Spleen (tissue), 11 donors: ENCODE measurements around the gene MRPL57. TPM values are rescaled to one million over a fixed set of nuclear protein-coding genes. Genes with fewer than 3 reads are reported as not detected.
A peak's percentile ranks its signal among the peaks of the same experiment; 100 is the strongest.
"Not testable (repeated sequence)": the region's sequence is repeated elsewhere in the genome, so short reads cannot be mapped to it uniquely, and the experiment has no call there.

Source experiments
- DNase-seq: peaks from one replicate; pipeline ENCODE4 v3.0.0-alpha.2; 2020
- H3K27ac ChIP-seq, 8 donors: fragments of 200-600 bp; sonication (generic) in 7 of 8; 1 replicate in 4 of 8; 2 replicates in 4 of 8; pipeline versions ENCODE4 v1.5.0 to v1.8.0; 2016 to 2021; ENCODE audit warnings: inconsistent platforms in 4 of 8, mild to moderate bottlenecking in 4 of 8, moderate library complexity in 1 of 8
- H3K27me3 ChIP-seq, 7 donors: fragments of 200-600 bp; sonication (generic) in 6 of 7; replicated peaks in 1 of 7; 1 replicate in 4 of 7; 2 replicates in 3 of 7; pipeline versions ENCODE4 v1.5.0 to v1.8.0; 2016 to 2021; ENCODE audit warnings: inconsistent platforms in 3 of 7, mild to moderate bottlenecking in 1 of 7
- H3K36me3 ChIP-seq, 6 donors: fragments of 200-600 bp; sonication (generic) in 5 of 6; 1 replicate in 4 of 6; 2 replicates in 2 of 6; pipeline versions ENCODE4 v1.5.0 to v1.8.0; 2016 to 2021; ENCODE audit warnings: inconsistent platforms in 2 of 6
- H3K4me1 ChIP-seq, 6 donors: fragments of 200-600 bp; sonication (generic) in 5 of 6; 1 replicate in 3 of 6; 2 replicates in 3 of 6; pipeline versions ENCODE4 v1.5.0 to v1.8.0; 2016 to 2021; ENCODE audit warnings: inconsistent platforms in 3 of 6
- H3K4me3 ChIP-seq, 8 donors: fragments of 200-600 bp; sonication (generic) in 7 of 8; 1 replicate in 4 of 8; 2 replicates in 4 of 8; pipeline versions ENCODE4 v1.5.0 to v1.8.0; 2016 to 2021; ENCODE audit warnings: inconsistent platforms in 4 of 8, mild to moderate bottlenecking in 4 of 8, moderate library complexity in 2 of 8
- H3K9me3 ChIP-seq, 8 donors: fragments of 200-600 bp; sonication (generic) in 7 of 8; 1 replicate in 4 of 8; 2 replicates in 4 of 8; pipeline versions ENCODE4 v1.5.0 to v1.8.0; 2016 to 2021; ENCODE audit warnings: inconsistent platforms in 4 of 8
- CTCF ChIP-seq, 11 experiments: fragments of 200-600 bp in 7 of 11; fragments of 450-650 bp in 4 of 11; sonication (generic) in 4 of 11; IDR thresholded peaks in 8 of 11; conservative IDR thresholded peaks in 3 of 11; 1 replicate in 7 of 11; 2 replicates in 4 of 11; pipeline versions ENCODE4 v1.4.0 to v1.8.0; 2016 to 2021; ENCODE audit warnings: antibody characterized with exemption in 11 of 11, inconsistent platforms in 4 of 11, mild to moderate bottlenecking in 1 of 11
- POLR2A ChIP-seq, 3 donors: fragments of 450-650 bp; IDR thresholded peaks; one replicate each; pipeline ENCODE4 v1.5.1; 2017; ENCODE audit warnings: antibody characterized with exemption in 3 of 3, mild to moderate bottlenecking in 1 of 3
- POLR2AphosphoS5 ChIP-seq, 3 donors: sonication (generic); formaldehyde crosslinking; IDR thresholded peaks; one replicate each; pipeline ENCODE4 v1.5.1; 2017; ENCODE audit warnings: antibody characterized with exemption in 3 of 3
- WGBS, 5 donors: extraction: QIAGEN DNeasy Blood & Tissue Kit in 3 of 5; methylation state at CpG; one replicate each; pipeline versions ENCODE4 v1.1.5 to v1.1.7; 2013 to 2018; 5-methylcytosine and 5-hydroxymethylcytosine counted together
- intact Hi-C: fragments of 100-400 bp; cut with DNase I; formaldehyde crosslinking; loops from one replicate; pipeline ENCODE4 v1.15.0; 2023; ENCODE audit warnings: low total_unique reads
- polyA plus RNA-seq, 3 donors: library from polyadenylated mRNA; stranded (reverse); fragments of 200-250 nt; gene quantifications; one replicate each; pipeline ENCODE4 v1.2.1, GENCODE V29; 2013
- total RNA-seq, 7 donors: library from RNA; depleted of rRNA in 3 of 7; stranded (reverse); fragments of >200 nt in 3 of 7; fragmentation: NEBNext Ultra II Directional in 4 of 7; extraction: Animal tissue kit (Norgen Biotek cat#: 25700) in 4 of 7; gene quantifications; one replicate each; pipeline versions ENCODE4 v1.1.0 to v1.2.1, GENCODE V29; 2016 to 2021
- donor health status: healthy with polysubstance abuse.
- donor health status: DM: no; HTN: no; CAD: no; lungs with moderate emphysema.
- donor health status: DM: no; HTN: no; CAD: no.
- donor health status: Bipolar disorder and iron deficiency.
- donor health status: healthy.
- donor health status: DM: no; HTN: no; CAD: no.
- donor health status: DM: yes; HTN: yes; CAD: no.

The MRPL57 gene
- total and polyA plus RNA-seq, 10 donors, result 11.5 to 26.4 (median 20.5) TPM

DNA sequence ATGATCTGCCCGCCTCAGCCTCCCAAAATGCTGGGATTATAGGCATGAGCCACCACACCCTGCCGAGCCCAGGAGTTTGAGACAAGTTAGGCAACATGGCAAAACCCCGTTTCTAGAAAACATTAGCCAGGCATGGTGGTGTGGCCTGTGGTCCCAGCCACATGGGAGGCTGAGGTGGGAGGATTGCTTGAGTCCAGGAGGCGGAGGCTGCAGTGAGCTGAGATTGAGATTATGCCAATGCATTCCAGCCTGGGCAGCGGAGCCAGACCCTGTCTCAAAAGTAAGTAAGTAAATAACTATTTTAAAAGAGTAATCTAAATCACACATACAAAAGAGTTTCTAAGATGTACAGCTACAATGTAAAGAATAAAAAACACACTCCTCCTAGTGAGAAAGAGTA is 42.0 kb upstream of the MRPL57 start:
- TF ChIP-seq POLR2AphosphoS5 (IDR thresholded peaks at IDR 0.05) (no peak), CTCF (IDR thresholded peaks at IDR 0.05 in 8 of 11, conservative IDR thresholded peaks at IDR 0.05 in 3 of 11) (no peak), POLR2A (IDR thresholded peaks at IDR 0.05) (no peak)
- peaks cover 0 to 7% (median 0%) of the 10 kb centered on the region in 8 donors for H3K9me3 ChIP-seq
- H3K36me3 ChIP-seq, result no peaks in the 10 kb centered on the region
- H3K27me3 ChIP-seq, result peaks cover 0 to 6% (median 0%) of the 10 kb centered on the region in 7 donors
- 64 to 85% (median 75%) methylated on average over 5 of the region's 5 CpGs for whole genome bisulfite sequencing, 5 donors
- no peak for DNase-seq
- peaks cover 0 to 3% (median 2%) of the 10 kb centered on the region in 6 donors for H3K4me1 ChIP-seq
- intact Hi-C loops, result no loop called here
- no peak overlapping the region for H3K27ac ChIP-seq
- no peak overlapping the region for H3K4me3 ChIP-seq

DNA sequence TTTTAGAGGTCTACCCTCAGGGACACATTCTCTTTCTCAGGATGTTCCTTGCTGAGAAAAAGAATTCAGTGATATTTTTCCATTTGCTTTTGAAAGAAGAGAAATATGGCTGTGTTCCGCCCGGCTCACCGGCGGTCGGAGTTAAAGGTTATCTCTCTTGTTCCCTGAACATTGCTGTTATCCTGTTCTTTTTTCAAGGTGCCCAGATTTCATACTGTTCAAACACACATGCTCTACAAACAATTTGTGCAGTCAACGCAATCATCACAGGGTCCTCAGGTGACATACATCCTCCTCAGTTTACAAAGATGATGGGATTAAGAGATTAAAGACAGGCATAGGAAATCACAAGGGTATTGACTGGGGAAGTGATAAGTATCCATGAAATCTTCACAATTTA is 40.6 kb upstream of the MRPL57 start:
- WGBS, 5 donors, result 84 to 93% (median 89%) methylated on average over 6 of the region's 6 CpGs
- H3K4me1 ChIP-seq, H3K27me3 ChIP-seq, intact Hi-C loops, H3K27ac ChIP-seq, H3K4me3 ChIP-seq, H3K36me3 ChIP-seq, H3K9me3 ChIP-seq, DNase-seq: not testable (repeated sequence)

GRCh38 chr13:21137696-21138095 is 38.8 kb upstream of the MRPL57 start:
- no peak overlapping the region for H3K4me3 ChIP-seq
- peaks cover 0 to 6% (median 0%) of the 10 kb centered on the region in 7 donors for H3K27me3 ChIP-seq
- TF ChIP-seq POLR2A (IDR thresholded peaks at IDR 0.05), result no peak
- TF ChIP-seq POLR2AphosphoS5 (IDR thresholded peaks at IDR 0.05), result no peak
- no peak for TF ChIP-seq CTCF (IDR thresholded peaks at IDR 0.05 in 8 of 11, conservative IDR thresholded peaks at IDR 0.05 in 3 of 11)
- DNase-seq, result no peak
- intact Hi-C loops, result no loop called here
- 72 to 91% (median 83%) methylated on average over 5 of the region's 5 CpGs for WGBS, 5 donors
- H3K36me3 ChIP-seq, result peaks cover 0 to 8% (median 4%) of the 10 kb centered on the region in 6 donors
- H3K4me1 ChIP-seq, result peaks cover 19 to 28% (median 24%) of the 10 kb centered on the region in 6 donors
- H3K9me3 ChIP-seq, result no peaks in the 10 kb centered on the region
- no peak overlapping the region for H3K27ac ChIP-seq

- intact Hi-C loops, result no loop called here
- no peak for DNase-seq
- 95 to 100% (median 98%) methylated on average over 1 of the region's 1 CpG for WGBS, 5 donors
- TF ChIP-seq CTCF (IDR thresholded peaks at IDR 0.05 in 8 of 11, conservative IDR thresholded peaks at IDR 0.05 in 3 of 11), result no peak
- no peak for TF ChIP-seq POLR2AphosphoS5 (IDR thresholded peaks at IDR 0.05)
- TF ChIP-seq POLR2A (IDR thresholded peaks at IDR 0.05), result no peak
- peaks cover 25 to 37% (median 33%) of the 10 kb centered on the region in 6 donors for H3K4me1 ChIP-seq
- no peak overlapping the region for H3K4me3 ChIP-seq
- H3K27ac ChIP-seq, result no peak overlapping the region
- peaks cover 0 to 6% (median 0%) of the 10 kb centered on the region in 7 donors for H3K27me3 ChIP-seq
- peaks cover 0 to 17% (median 10%) of the 10 kb centered on the region in 6 donors for H3K36me3 ChIP-seq
- no peaks in the 10 kb centered on the region for H3K9me3 ChIP-seq
Observed at GRCh38 chr13:21138561-21138960, 37.9 kb upstream of the MRPL57 start.

DNA sequence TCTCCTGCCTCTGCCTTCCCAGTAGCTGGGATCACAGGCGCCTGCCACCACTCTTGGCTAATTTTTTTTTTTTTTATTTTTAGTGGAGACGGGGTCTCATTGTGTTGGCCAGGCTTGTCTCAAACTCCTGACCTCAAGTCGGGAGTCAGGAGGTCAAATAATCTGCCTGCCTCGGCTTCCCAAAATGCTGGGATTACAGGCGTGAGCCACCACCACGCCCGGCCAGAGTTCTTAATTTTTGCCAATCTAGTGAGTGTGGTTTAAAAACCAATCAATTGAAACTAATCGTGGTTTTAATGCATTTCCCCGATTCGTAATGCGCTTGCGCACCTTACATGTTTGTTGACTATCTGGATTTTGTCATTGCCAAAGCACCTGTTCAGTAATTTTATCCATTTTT is 37.1 kb upstream of the MRPL57 start:
- TF ChIP-seq POLR2AphosphoS5 (IDR thresholded peaks at IDR 0.05) (no peak), CTCF (IDR thresholded peaks at IDR 0.05 in 8 of 11, conservative IDR thresholded peaks at IDR 0.05 in 3 of 11) (no peak), POLR2A (IDR thresholded peaks at IDR 0.05) (no peak)
- intact Hi-C loops, result no loop called here
- peak overlapping the region in 6 of 8 donors; percentile 89 to 94 (median 92) for H3K27ac ChIP-seq
- peaks cover 0 to 6% (median 0%) of the 10 kb centered on the region in 7 donors for H3K27me3 ChIP-seq
- peak overlapping the region; percentile 56 to 93 (median 82) for H3K4me3 ChIP-seq
- no peaks in the 10 kb centered on the region for H3K9me3 ChIP-seq
- 85 to 93% (median 87%) methylated on average over 12 of the region's 12 CpGs for WGBS, 5 donors
- H3K4me1 ChIP-seq, result peaks cover 27 to 45% (median 41%) of the 10 kb centered on the region in 6 donors
- peaks cover 0 to 25% (median 14%) of the 10 kb centered on the region in 6 donors for H3K36me3 ChIP-seq
- no peak for DNase-seq
